Measurements from ENCODE around the gene SCTR. TPM values are rescaled to one million over a fixed set of nuclear protein-coding genes. Genes with fewer than 3 reads are reported as not detected.

Gene SCTR
- total RNA-seq, 1 experiment from 2014 or later = not detected

DNA sequence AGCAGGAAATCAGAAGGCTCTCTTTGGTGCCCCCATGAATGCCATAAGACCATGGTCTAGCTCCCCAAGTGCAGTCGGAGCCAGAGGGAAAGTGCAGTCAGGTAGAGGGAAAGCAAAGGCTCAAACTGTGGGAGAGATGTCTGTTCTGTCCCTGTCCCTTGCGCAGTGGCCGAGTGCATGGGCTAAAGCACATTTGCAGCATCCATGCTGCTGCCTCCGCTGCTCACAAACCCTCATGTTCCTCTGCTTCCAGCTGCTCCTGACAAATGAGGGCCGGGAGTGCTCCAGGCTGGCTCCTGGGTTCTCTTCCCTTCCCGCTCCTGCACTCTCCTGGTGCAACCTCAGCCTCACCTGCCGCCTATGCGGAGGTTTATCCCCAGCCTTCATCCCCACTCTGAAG is 34.2 kb downstream of the SCTR start:
- no peak overlapping the region for H2AFZ ChIP-seq (ENCODE audit: low read length)
- no peak overlapping the region for H3K27ac ChIP-seq (ENCODE audit: low read length)
- intact Hi-C loops (cut with micrococcal nuclease) = no loop called here
- no TSS peak for BruUV-seq (replicated peaks)
- no peaks in the 10 kb centered on the region for H3K9me2 ChIP-seq (replicated peaks; ENCODE audit: low read length)
- H3K79me2 ChIP-seq (ENCODE audit: low read length) = no peaks in the 10 kb centered on the region
- ATAC-seq (no peak), DNase-seq (no peak)
- no peak overlapping the region for H3K9ac ChIP-seq (ENCODE audit: low read length)
- no peaks in the 10 kb centered on the region for H3K9me3 ChIP-seq (ENCODE audit: low read length)
- no peaks in the 10 kb centered on the region for H3F3A ChIP-seq (ENCODE audit: low read length, unreplicated experiment)
- ChIA-PET CTCF (no interaction called here), POLR2A (ENCODE audit: unreplicated experiment) (no interaction called here)
- H3K4me3 ChIP-seq (ENCODE audit: low read length) = no peak overlapping the region
- TF ChIP-seq, protein P1, sequence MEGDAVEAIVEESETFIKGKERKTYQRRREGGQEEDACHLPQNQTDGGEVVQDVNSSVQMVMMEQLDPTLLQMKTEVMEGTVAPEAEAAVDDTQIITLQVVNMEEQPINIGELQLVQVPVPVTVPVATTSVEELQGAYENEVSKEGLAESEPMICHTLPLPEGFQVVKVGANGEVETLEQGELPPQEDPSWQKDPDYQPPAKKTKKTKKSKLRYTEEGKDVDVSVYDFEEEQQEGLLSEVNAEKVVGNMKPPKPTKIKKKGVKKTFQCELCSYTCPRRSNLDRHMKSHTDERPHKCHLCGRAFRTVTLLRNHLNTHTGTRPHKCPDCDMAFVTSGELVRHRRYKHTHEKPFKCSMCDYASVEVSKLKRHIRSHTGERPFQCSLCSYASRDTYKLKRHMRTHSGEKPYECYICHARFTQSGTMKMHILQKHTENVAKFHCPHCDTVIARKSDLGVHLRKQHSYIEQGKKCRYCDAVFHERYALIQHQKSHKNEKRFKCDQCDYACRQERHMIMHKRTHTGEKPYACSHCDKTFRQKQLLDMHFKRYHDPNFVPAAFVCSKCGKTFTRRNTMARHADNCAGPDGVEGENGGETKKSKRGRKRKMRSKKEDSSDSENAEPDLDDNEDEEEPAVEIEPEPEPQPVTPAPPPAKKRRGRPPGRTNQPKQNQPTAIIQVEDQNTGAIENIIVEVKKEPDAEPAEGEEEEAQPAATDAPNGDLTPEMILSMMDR (conservative IDR thresholded peaks at IDR 0.05; ENCODE audit: low read depth, low read length) = no peak
- TF ChIP-seq EZH2 (IDR thresholded peaks at IDR 0.05; ENCODE audit: low read length, unreplicated experiment) (no peak), EZH2phosphoT487 (IDR thresholded peaks at IDR 0.05; ENCODE audit: borderline replicate concordance, low read length) (no peak)
- no peaks in the 10 kb centered on the region for H4K20me1 ChIP-seq (ENCODE audit: low read length)
- peaks cover 13% of the 10 kb centered on the region for H3K4me1 ChIP-seq (ENCODE audit: insufficient read depth, low read length)
- H3K4me2 ChIP-seq (ENCODE audit: low read length) = no peak overlapping the region
- H3K27me3 ChIP-seq (ENCODE audit: low read length) = no peaks in the 10 kb centered on the region
- H3K36me3 ChIP-seq (ENCODE audit: low read depth, low read length) = no peaks in the 10 kb centered on the region

DNA sequence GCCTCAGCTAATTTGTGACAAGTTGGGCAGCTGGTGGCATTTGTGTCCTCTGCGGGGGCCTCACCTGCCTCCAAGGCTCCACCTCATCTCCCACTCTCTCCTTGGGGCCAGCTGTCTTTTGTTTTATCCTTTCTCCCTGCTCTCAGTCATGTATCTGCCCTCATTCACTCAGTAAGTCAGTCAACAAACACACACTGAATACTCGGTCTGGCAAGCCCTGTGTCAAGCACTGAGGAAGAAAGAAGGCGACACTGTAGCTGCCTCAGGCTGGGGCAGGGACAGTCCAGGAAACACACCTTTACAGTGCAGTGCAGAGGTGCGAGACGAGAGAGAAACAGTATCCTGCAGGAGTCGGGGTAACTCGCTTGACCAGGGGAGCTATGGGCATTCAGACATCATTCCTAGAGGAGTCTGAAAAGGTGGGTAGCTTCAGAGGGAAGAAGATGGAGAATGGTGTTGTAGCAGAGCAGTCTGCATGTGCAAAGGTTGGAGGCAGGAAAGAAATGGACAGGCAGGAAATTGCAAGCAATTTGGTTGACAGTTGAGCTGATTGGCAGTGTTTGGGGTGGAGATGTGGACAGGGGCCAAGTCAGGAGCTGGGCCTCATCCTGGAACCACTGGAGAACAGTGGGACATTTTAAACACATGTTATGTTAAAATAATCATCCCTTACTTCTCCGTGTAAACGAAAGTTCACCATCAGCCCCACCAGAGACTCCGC is 34.9 kb downstream of the SCTR start:
- no peaks in the 10 kb centered on the region for H3F3A ChIP-seq (ENCODE audit: low read length, unreplicated experiment)
- no peak overlapping the region for H2AFZ ChIP-seq (ENCODE audit: low read length)
- H3K36me3 ChIP-seq (ENCODE audit: low read depth, low read length) = no peaks in the 10 kb centered on the region
- H3K9me2 ChIP-seq (replicated peaks; ENCODE audit: low read length) = no peaks in the 10 kb centered on the region
- H3K27ac ChIP-seq (ENCODE audit: low read length) = no peak overlapping the region
- H3K4me3 ChIP-seq (ENCODE audit: low read length) = no peak overlapping the region
- no peaks in the 10 kb centered on the region for H4K20me1 ChIP-seq (ENCODE audit: low read length)
- ATAC-seq = no peak
- no peaks in the 10 kb centered on the region for H3K9me3 ChIP-seq (ENCODE audit: low read length)
- POLR2A ChIA-PET (ENCODE audit: unreplicated experiment) = no interaction called here
- no peaks in the 10 kb centered on the region for H3K27me3 ChIP-seq (ENCODE audit: low read length)
- intact Hi-C loops (cut with micrococcal nuclease) = no loop called here
- DNase-seq = no peak
- no peak overlapping the region for H3K4me2 ChIP-seq (ENCODE audit: low read length)
- no peaks in the 10 kb centered on the region for H3K79me2 ChIP-seq (ENCODE audit: low read length)
- H3K4me1 ChIP-seq (ENCODE audit: insufficient read depth, low read length) = peaks cover 17% of the 10 kb centered on the region
- H3K9ac ChIP-seq (ENCODE audit: low read length) = no peak overlapping the region
- no TSS peak for BruUV-seq (replicated peaks)
- CTCF ChIA-PET = no interaction called here
- TF ChIP-seq, protein P1 (conservative IDR thresholded peaks at IDR 0.05; ENCODE audit: low read depth, low read length) = no peak
- TF ChIP-seq EZH2phosphoT487 (IDR thresholded peaks at IDR 0.05; ENCODE audit: borderline replicate concordance, low read length) (no peak), EZH2 (IDR thresholded peaks at IDR 0.05; ENCODE audit: low read length, unreplicated experiment) (no peak)
